ENCODE measurements around the gene ZNF521. TPM values are rescaled to one million over a fixed set of nuclear protein-coding genes. Genes with fewer than 3 reads are reported as not detected.

Gene ZNF521
- total and polyA plus RNA-seq, 2 donors (not counting 3 experiments of a cell fraction or from before 2014, with no cell fraction given), result 111 to 168 TPM

DNA sequence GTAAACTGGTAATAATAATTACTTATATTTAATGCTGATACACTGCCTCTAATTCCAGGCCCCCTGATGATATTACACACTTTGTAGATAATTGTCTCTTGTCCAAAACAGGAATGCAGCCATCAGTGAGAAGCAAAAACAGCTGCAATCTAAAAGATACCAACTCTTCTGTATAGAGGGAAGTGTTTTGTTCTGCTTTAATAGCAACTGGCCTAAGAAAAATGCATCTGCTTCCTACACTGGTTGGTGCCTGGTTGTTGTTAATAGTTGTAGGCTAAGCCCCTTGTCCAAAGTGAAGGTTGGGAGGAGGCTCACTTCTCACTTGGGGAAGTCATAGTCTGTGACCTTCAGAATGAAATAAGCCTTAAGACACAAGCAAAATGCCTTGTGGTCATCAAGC, 332.0 kb downstream of the ZNF521 start:
- FAIRE-seq (no peak), DNase-seq (ENCODE audit: low read depth, low spot score) (no peak)
- H4K20me1 ChIP-seq (replicated peaks; ENCODE audit: control insufficient read depth, extremely low read depth, insufficient read depth, low read length), result no peaks in the 10 kb centered on the region
- no peak overlapping the region for H2AFZ ChIP-seq (ENCODE audit: low read depth, low read length)
- H3K36me3 ChIP-seq (ENCODE audit: control insufficient read depth in 2 of 2, extremely low read depth in 1 of 2, insufficient read depth in 2 of 2, low read length in 2 of 2), result no peaks in the 10 kb centered on the region
- no peaks in the 10 kb centered on the region for H3K9me3 ChIP-seq (replicated peaks; ENCODE audit: control insufficient read depth, insufficient read depth, low read length)
- no peak for TF ChIP-seq CTCF (IDR thresholded peaks at IDR 0.05; ENCODE audit: extremely low read depth in 1 of 2, insufficient read depth in 1 of 2, low read depth in 1 of 2, low read length in 2 of 2)
- TF ChIP-seq JUN (IDR thresholded peaks at IDR 0.05; ENCODE audit: borderline replicate concordance, insufficient read depth, insufficient read length, low read depth), result no peak
- TF ChIP-seq, protein P1, sequence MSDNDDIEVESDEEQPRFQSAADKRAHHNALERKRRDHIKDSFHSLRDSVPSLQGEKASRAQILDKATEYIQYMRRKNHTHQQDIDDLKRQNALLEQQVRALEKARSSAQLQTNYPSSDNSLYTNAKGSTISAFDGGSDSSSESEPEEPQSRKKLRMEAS (IDR thresholded peaks at IDR 0.05; ENCODE audit: insufficient read depth, insufficient read length), result no peak
- TF ChIP-seq GATA2 (IDR thresholded peaks at IDR 0.05; ENCODE audit: insufficient read depth, insufficient read length, low read depth, low read length), result no peak
- TF ChIP-seq POLR2AphosphoS5 (IDR thresholded peaks at IDR 0.05; ENCODE audit: insufficient read depth, low read depth, low read length), result no peak
- intact Hi-C loops (cut with micrococcal nuclease), result no loop called here
- no peak overlapping the region for H3K4me2 ChIP-seq (ENCODE audit: insufficient read depth, low read length)
- dilution Hi-C loops (cut with MboI; ENCODE audit: extremely low pct_ligation_motif_present, low sequenced_read_pairs), result no loop called here
- POLR2A ChIA-PET, result no interaction called here
- peaks cover 0 to 3% of the 10 kb centered on the region in 2 experiments for H3K27me3 ChIP-seq (ENCODE audit: control insufficient read depth in 2 of 2, insufficient read depth in 2 of 2, low read length in 2 of 2)
- H3K4me1 ChIP-seq (ENCODE audit: control insufficient read depth, extremely low read depth, insufficient read depth, low read length), result no peaks in the 10 kb centered on the region
- H3K27ac ChIP-seq (ENCODE audit: insufficient read depth, low read depth, low read length), result no peak overlapping the region
- H3K79me2 ChIP-seq (ENCODE audit: control insufficient read depth, insufficient read depth, low read length), result no peaks in the 10 kb centered on the region
- H3K4me3 ChIP-seq (replicated peaks in 1 of 3; ENCODE audit: insufficient read depth in 1 of 3, low read depth in 1 of 3, low read length in 3 of 3), result no peak overlapping the region
- CTCF ChIA-PET, result interaction anchor here (1.0 kb wide), 1 partner anchor 18 kb away, joined by 3 read pairs; no protein-coding TSS in a partner anchor
- no TSS peak for BruUV-seq (replicated peaks)
- no peak overlapping the region for H3K9ac ChIP-seq (replicated peaks; ENCODE audit: extremely low read depth, insufficient read depth, low read length)
- H3K9me1 ChIP-seq (replicated peaks; ENCODE audit: control insufficient read depth, extremely low read depth, insufficient read depth, low read length), result no peaks in the 10 kb centered on the region

Measured in endothelial cell of umbilical vein (primary cell).